ENCODE results near the gene FASTKD3.

- TF ChIP-seq CTCF (IDR thresholded peaks at IDR 0.05) (no peak), ZFX (IDR thresholded peaks at IDR 0.05; ENCODE audit: borderline replicate concordance) (no peak)
Measured at GRCh38 chr5:7842531-7842930, 26.3 kb downstream of the FASTKD3 start.

Data from 22Rv1 (cell line).